ENCODE data around the gene SNRNP27.

The SNRNP27 gene

GRCh38 chr2:69916106-69916505 is 22.4 kb downstream of the SNRNP27 start:
- DNase-seq, result no peak

- no peak for DNase-seq
Observed at GRCh38 chr2:69917852-69918251, 24.1 kb downstream of the SNRNP27 start.

GRCh38 chr2:69918401-69918800 is 24.6 kb downstream of the SNRNP27 start:
- DNase-seq, result no peak

- DNase-seq, result no peak
Observed at GRCh38 chr2:69923116-69923515, 29.4 kb downstream of the SNRNP27 start.

GRCh38 chr2:69926849-69927515 is 33.2 kb downstream of the SNRNP27 start:
- no peak for DNase-seq

GRCh38 chr2:69931832-69932595 is 38.3 kb downstream of the SNRNP27 start:
- DNase-seq, result peak in 2 of 14 donors; percentile 12 to 24

GRCh38 chr2:69932596-69932922 is 38.8 kb downstream of the SNRNP27 start:
- no peak for DNase-seq

- no peak for DNase-seq
Observed at GRCh38 chr2:69933254-69933828, 39.6 kb downstream of the SNRNP27 start.

GRCh38 chr2:69933839-69934613 is 40.3 kb downstream of the SNRNP27 start:
- no peak for DNase-seq

- DNase-seq, result no peak
Observed at GRCh38 chr2:69934614-69934908, 40.8 kb downstream of the SNRNP27 start.

GRCh38 chr2:69935011-69935410 is 41.3 kb downstream of the SNRNP27 start:
- no peak for DNase-seq

- DNase-seq, result no peak
Observed at GRCh38 chr2:69936906-69937305, 43.1 kb downstream of the SNRNP27 start.

GRCh38 chr2:69937968-69938367 is 44.2 kb downstream of the SNRNP27 start:
- no peak for DNase-seq

- no peak for DNase-seq
Observed at GRCh38 chr2:69939722-69940121, 46.0 kb downstream of the SNRNP27 start.

- no peak for DNase-seq
Observed at GRCh38 chr2:69940691-69941090, 46.9 kb downstream of the SNRNP27 start.

- DNase-seq, result no peak
Observed at GRCh38 chr2:69943000-69943842, 49.5 kb downstream of the SNRNP27 start.

- no peak for DNase-seq
Observed at GRCh38 chr2:69943843-69944525, 50.2 kb downstream of the SNRNP27 start.

GRCh38 chr2:69944756-69945155 is 51.0 kb downstream of the SNRNP27 start:
- DNase-seq, result no peak

GRCh38 chr2:69945441-69945840 is 51.7 kb downstream of the SNRNP27 start:
- DNase-seq, result no peak

- DNase-seq, result no peak
Observed at GRCh38 chr2:69945941-69946340, 52.2 kb downstream of the SNRNP27 start.

Data from C1 segment of cervical spinal cord (tissue), 14 donors.